ENCODE measurements around the gene INPP5K.
"Not testable (repeated sequence)": the region's sequence is repeated elsewhere in the genome, so short reads cannot be mapped to it uniquely, and the experiment has no call there.

The INPP5K gene

GRCh38 chr17:1546292-1546922 lies 30.0 kb upstream of the INPP5K start:
- no peak for DNase-seq

- DNase-seq: no peak
Observed at GRCh38 chr17:1545618-1546017, 29.2 kb upstream of the INPP5K start.

GRCh38 chr17:1542316-1542715 lies 25.9 kb upstream of the INPP5K start:
- no peak for DNase-seq

DNA sequence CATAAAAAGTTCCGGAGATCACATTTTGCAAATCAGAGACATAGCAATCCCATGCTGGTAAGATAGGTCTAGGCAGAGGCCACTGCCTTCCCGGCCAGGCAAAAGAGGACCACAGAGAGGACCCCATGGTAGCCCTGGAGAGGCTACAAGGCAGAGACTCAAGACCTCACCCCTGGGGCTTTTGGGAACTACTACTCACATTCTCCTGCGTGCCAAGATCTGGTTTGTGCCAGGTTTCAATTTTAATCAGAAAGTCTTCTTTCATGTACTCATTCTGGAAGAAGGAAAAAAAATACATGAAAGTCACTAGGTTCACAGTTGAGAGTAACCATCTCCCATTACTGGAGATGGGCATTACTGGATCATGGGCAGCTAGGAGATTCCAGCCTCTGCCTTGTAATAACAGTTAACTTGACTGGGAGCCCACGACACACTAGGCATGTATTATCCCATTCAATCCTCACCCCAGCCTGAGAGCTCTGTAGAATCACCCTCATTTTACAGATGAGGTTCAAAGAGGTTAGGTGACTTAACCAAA lies 25.0 kb upstream of the INPP5K start:
- no peak for DNase-seq

- DNase-seq: no peak
Observed at GRCh38 chr17:1539811-1540210, 23.4 kb upstream of the INPP5K start.

- DNase-seq: no peak
Observed at GRCh38 chr17:1535737-1536136, 19.3 kb upstream of the INPP5K start.

GRCh38 chr17:1533661-1534325 lies 17.4 kb upstream of the INPP5K start:
- DNase-seq: no peak

DNA sequence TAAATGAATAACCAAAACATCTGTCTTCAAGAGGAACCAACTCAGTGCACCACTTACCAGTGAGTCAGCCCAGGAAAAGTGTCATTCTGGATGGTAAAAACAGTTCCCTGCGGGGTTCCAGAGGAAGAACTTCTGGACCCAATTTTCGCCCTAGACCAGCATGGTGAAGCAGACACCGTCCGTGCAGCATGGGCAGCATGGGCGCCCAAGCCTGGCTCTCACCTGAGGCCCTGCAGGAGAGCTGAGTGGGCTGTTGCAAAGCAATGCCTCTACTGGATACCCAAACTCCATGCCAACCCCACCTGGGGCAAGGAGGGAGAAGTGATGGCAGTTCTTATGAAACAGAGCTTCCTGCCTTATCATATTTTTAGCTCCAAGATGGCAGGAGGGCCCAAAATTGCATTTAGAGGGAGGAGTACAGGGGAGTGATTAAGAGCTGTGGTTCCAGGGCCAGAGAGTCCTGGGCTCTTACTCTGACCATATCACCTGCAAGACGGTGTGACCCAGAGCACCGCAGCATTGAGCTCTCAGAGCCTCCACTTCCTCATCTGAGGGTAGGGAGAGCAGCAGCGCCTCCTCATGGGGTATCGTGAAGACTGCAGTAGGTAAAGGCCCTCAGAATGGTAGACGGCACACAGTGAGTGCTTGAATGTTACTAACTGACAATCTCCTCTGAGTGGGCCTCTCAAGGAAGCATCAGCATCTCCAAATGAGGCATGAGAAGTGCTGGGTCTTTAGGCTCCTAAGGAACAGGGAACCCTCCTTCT lies 16.6 kb upstream of the INPP5K start:
- peak; percentile 28 for DNase-seq

DNA sequence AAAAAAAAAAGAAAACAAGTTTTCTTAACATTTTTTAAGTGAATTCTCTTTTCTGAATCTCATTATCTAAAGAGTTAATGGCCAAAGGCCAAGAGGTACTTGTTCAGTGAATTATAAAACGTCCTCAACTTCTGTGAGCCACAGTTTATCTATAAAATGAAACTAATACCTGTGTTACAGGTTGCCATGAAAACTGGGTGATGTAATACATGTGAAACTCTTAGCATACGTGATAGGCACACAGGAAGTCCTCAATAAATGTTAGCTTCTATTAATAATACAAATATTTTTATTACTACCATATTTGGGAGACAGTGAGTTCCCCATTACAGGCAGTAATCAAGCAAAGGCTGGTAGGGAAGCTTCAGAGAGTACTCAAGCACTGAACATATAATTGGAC lies 13.5 kb upstream of the INPP5K start:
- no peak for DNase-seq

DNA sequence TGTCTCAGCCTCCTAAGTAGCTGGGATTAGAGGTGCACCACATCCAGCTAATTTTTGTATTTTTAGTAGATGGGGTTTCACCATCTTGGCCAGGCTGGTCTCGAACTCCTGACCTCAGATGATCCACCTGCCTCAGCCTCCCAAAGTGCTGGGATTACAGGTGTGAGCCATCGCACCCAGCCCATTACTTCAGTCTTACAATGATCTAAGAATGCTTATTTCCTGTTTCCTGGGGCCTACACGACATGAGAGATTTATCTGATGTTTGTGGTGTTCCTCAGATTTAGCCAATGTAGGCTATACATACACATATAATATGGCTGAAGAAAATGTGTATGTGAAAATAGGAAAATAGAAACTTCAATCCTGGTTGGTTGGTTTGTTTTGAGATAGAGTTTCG lies 10.5 kb upstream of the INPP5K start:
- DNase-seq: not testable (repeated sequence)

DNA sequence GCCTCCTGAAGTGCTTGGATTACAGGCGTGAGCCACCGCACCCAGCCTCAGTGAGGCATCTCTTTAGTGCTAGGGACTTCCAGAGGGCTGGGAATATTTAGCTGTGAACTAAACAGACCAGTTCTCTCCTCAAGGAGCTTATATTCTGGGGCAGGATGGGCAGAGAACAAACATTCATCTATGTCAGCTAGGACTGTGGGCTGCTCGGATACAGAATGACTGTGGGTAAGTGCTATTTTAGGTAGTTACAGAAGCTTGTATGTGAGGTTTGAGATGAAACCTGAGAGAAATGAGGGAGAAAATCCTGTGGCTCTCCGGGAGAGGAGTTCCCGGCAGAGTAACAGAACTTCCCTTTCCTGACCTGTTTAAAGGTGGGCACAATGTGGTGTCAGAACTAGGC lies 6.2 kb upstream of the INPP5K start:
- no peak for DNase-seq

GRCh38 chr17:1521086-1521640 lies 4.8 kb upstream of the INPP5K start:
- no peak for DNase-seq

- no peak for DNase-seq
Observed at GRCh38 chr17:1519678-1520077, 3.3 kb upstream of the INPP5K start.

DNA sequence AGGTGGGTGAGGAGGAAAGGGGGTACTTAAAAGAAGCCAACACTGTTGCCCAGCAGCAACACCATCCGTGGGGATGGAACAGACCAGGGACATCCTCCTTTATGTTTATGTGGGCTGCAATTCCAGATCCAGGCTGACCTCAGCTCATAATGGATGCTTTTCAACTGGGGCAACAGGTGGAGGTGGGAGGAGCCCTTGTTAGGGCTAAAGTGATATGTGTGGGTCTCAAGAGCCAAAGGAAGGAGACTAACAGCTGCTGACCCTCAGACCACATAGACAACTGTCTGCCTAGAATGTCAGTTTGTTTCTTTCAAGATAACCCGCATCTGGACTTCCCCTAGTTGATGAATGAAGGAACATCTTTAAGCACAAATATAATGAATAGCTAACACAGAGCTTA lies 2.0 kb upstream of the INPP5K start:
- no peak for DNase-seq

GRCh38 chr17:1515640-1516387 lies 598 bp downstream of the INPP5K start:
- peak; percentile 39 for DNase-seq

- no peak for DNase-seq
Observed at GRCh38 chr17:1512351-1512750, 4.1 kb downstream of the INPP5K start.

- no peak for DNase-seq
Observed at GRCh38 chr17:1511756-1512321, 4.6 kb downstream of the INPP5K start.

GRCh38 chr17:1511290-1511689 lies 5.1 kb downstream of the INPP5K start:
- DNase-seq: no peak

DNA sequence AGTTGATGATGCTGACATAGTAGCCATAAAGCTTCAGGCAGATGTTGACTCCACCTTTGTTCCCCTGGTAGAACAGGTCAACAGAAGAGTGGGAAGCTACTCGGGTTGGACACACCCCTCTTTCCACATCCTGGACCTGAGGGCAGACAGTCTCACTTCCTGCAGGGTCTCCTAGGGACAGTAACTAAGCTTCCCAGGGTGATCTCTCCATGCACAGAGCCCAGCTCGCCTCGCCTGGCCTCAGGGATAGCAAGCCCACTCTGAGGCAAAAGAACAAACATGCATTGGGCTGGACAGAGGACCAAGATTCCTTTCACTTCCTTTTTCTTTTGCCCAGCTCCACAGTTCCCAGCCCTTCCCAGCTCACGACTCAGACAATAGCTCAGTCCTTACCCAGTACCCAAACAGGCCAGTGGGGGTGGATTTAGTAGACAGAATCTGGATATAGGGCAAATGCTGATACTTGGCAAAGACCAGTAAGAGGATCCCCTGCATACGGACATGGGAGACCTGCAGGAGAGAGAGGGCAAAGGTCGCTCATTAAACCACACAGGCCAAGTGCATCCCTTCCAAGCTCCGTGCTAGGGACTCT lies 7.0 kb downstream of the INPP5K start:
- DNase-seq: no peak

DNA sequence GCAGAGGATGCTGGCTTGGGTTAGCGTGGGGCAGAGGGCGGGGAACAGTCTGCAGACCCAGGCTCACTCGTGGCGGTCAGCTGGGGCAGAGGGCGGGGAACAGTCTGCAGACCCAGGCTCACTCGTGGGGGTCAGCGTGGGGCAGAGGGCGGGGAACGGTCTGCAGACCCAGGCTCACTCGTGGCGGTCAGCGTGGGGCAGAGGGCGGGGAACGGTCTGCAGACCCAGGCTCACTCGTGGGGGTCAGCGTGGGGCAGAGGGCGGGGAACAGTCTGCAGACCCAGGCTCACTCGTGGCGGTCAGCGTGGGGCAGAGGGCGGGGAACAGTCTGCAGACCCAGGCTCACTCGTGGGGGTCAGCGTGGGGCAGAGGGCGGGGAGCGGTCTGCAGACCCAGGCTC lies 7.7 kb downstream of the INPP5K start:
- not testable (repeated sequence) for DNase-seq

DNA sequence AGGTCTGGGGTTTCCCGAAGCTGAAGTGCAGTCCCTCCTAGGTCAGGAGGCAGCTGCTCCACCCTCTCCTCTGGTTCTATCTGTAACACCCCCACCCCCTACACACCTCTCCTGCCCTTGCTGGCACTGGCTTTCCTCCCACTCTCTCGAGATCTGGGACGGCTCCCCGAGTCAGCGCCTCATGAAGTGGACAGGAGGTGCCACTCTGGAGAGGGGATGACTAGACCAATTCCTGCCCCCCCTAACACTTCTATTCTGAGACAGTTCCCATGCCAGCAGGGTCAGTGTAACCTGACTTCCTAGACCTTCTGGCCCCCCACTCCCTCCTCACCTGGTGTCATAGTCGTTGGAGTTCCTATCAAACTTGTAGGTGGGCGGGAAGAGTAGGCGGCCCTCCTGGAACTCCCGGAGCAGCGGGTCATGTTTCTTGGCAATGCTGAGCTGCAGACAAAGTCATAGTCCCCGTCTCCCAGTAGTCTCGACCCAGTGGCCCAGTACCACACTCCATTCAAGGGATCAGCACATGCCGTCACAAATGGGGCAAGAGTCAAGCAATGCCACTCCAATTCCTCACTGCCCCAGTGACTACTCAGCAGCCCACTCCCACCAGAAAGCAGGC lies 9.7 kb downstream of the INPP5K start:
- DNase-seq: no peak

DNA sequence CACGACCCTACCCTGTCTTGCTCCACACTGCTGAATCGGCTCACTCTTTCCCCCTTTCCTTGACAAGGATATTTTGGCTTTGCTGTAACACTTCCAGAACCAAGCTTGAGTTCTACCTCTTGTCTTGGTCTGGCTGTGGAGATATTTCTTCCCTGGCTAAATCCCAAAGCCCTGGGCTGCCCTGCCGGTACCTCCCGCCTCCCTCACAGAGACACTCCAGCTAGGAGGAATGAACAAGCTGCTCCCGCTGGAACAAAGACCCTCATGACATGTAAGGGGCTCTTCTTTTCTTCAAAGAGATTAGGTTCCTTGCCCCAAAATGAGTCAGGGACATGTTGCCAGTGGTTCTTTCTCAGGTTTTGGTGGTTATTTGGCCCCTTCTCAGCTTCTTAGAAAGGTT lies 10.8 kb downstream of the INPP5K start:
- DNase-seq: no peak
